HepG2 (cell line): Measurements from ENCODE around the gene HS6ST1. TPM values are rescaled to one million over a fixed set of nuclear protein-coding genes. Genes with fewer than 3 reads are reported as not detected.

ENCODE experiments used
- ARID4A ChIP-seq: sonication (generic); formaldehyde crosslinking; IDR thresholded peaks from 2 replicates; pipeline ENCODE4 v1.5.0; 2020; ENCODE audit warnings: mild to moderate bottlenecking, missing genetic modification reagents, borderline replicate concordance
- HCFC1 ChIP-seq: fragments of 150-350 bp; IDR thresholded peaks from 2 replicates; pipeline ENCODE4 v1.6.1; 2014; ENCODE audit warnings: low read depth, low read length
- HMGXB4 ChIP-seq, 2 experiments: sonication (generic) in 1 of 2; formaldehyde crosslinking in 1 of 2; IDR thresholded peaks; 2 replicates each; pipeline versions ENCODE4 v1.4.0 to v1.6.1; 2018 to 2020; ENCODE audit warnings: missing genetic modification reagents in 2 of 2, borderline replicate concordance in 1 of 2, low read depth in 1 of 2, mild to moderate bottlenecking in 1 of 2, missing biosample characterization in 1 of 2
- ISL2 ChIP-seq: sonication (generic); formaldehyde crosslinking; IDR thresholded peaks from 2 replicates; pipeline ENCODE4 v1.5.0; 2020; ENCODE audit warnings: missing genetic modification reagents
- LCORL ChIP-seq, 2 experiments: fragments of 450-650 bp in 1 of 2; sonication (generic) in 1 of 2; formaldehyde crosslinking in 1 of 2; IDR thresholded peaks; 2 replicates each; pipeline versions ENCODE4 v1.5.0 to v1.6.1; 2017 to 2020; ENCODE audit warnings: antibody characterized with exemption in 1 of 2, missing genetic modification reagents in 1 of 2
- NCOA2 ChIP-seq: sonication (generic); formaldehyde crosslinking; IDR thresholded peaks from 2 replicates; pipeline ENCODE4 v1.8.0; 2022; ENCODE audit warnings: inconsistent platforms
- PITX1 ChIP-seq: sonication (generic); formaldehyde crosslinking; IDR thresholded peaks from 2 replicates; pipeline ENCODE4 v1.5.1; 2020; ENCODE audit warnings: mild to moderate bottlenecking, missing genetic modification reagents
- RARA ChIP-seq: IDR thresholded peaks from 2 replicates; pipeline ENCODE4 v1.6.1; 2016; ENCODE audit warnings: missing genetic modification reagents, missing compliant biosample characterization
- XRCC5 ChIP-seq: fragments of 200-400 bp; formaldehyde crosslinking; optimal IDR thresholded peaks from 2 replicates; pipeline ENCODE3; 2017; ENCODE audit warnings: mild to moderate bottlenecking, low read length
- ZKSCAN5 ChIP-seq: sonication (generic); formaldehyde crosslinking; IDR thresholded peaks from 2 replicates; pipeline ENCODE4 v1.5.1; 2020; ENCODE audit warnings: mild to moderate bottlenecking, missing genetic modification reagents
- ZMYM2 ChIP-seq: sonication (generic); formaldehyde crosslinking; IDR thresholded peaks from 2 replicates; pipeline ENCODE4 v1.8.0; 2022; ENCODE audit warnings: mild to moderate bottlenecking, missing genetic modification reagents
- ZNF556 ChIP-seq: sonication (generic); formaldehyde crosslinking; IDR thresholded peaks from 2 replicates; pipeline ENCODE4 v1.4.0; 2020; ENCODE audit warnings: mild to moderate bottlenecking, missing genetic modification reagents, borderline replicate concordance
- ZNF780A ChIP-seq: sonication (generic); formaldehyde crosslinking; IDR thresholded peaks from 2 replicates; pipeline ENCODE4 v1.8.0; 2022; ENCODE audit warnings: mild to moderate bottlenecking, missing genetic modification reagents, moderate library complexity
- ZNF790 ChIP-seq: sonication (generic); formaldehyde crosslinking; IDR thresholded peaks from 2 replicates; pipeline ENCODE4 v1.8.0; 2022; ENCODE audit warnings: missing genetic modification reagents, mild to moderate bottlenecking, borderline replicate concordance
- polyA plus RNA-seq, 8 experiments: library from polyadenylated mRNA; depleted of rRNA in 3 of 8; stranded (reverse) in 7 of 8; unstranded in 1 of 8; fragments of >200 nt; fragmentation: Illumina TruSeq in 4 of 8; extraction: Trizol in 4 of 8; gene quantifications; 2 replicates each; pipeline versions ENCODE4 v1.2.1 to v1.2.3, GENCODE V29; 2011 to 2016; ENCODE audit warnings: low read depth in 4 of 8, missing spikeins in 1 of 8, mixed read lengths in 1 of 8; ENCODE audit not compliant: insufficient read depth in 1 of 8
- total RNA-seq, 5 experiments: library from RNA; depleted of rRNA; stranded (reverse); fragments of >200 nt; fragmentation: Illumina TruSeq; extraction: Trizol; gene quantifications; 2 replicates each; pipeline ENCODE4 v1.2.3, GENCODE V29; 2016; ENCODE audit warnings: low read depth in 1 of 5
- TF ChIP-seq, protein P1 (sequence below): IDR thresholded peaks from 2 replicates; pipeline ENCODE4 v1.6.1; 2016; ENCODE audit warnings: low read depth
- TF ChIP-seq, protein P2 (sequence below): sonication (generic); formaldehyde crosslinking; IDR thresholded peaks from 2 replicates; pipeline ENCODE4 v1.4.0; 2020; ENCODE audit warnings: mild to moderate bottlenecking, missing genetic modification reagents
- TF ChIP-seq, protein P3 (sequence below): sonication (generic); formaldehyde crosslinking; IDR thresholded peaks from 2 replicates; pipeline ENCODE4 v1.4.0; 2020; ENCODE audit warnings: mild to moderate bottlenecking, low read depth, missing genetic modification reagents

The HS6ST1 gene
- total and polyA plus RNA-seq, 2 of the 13 experiments (the other 11 are each of a cell fraction or from before 2014, with no cell fraction given): 34.5 to 84.6 TPM

DNA sequence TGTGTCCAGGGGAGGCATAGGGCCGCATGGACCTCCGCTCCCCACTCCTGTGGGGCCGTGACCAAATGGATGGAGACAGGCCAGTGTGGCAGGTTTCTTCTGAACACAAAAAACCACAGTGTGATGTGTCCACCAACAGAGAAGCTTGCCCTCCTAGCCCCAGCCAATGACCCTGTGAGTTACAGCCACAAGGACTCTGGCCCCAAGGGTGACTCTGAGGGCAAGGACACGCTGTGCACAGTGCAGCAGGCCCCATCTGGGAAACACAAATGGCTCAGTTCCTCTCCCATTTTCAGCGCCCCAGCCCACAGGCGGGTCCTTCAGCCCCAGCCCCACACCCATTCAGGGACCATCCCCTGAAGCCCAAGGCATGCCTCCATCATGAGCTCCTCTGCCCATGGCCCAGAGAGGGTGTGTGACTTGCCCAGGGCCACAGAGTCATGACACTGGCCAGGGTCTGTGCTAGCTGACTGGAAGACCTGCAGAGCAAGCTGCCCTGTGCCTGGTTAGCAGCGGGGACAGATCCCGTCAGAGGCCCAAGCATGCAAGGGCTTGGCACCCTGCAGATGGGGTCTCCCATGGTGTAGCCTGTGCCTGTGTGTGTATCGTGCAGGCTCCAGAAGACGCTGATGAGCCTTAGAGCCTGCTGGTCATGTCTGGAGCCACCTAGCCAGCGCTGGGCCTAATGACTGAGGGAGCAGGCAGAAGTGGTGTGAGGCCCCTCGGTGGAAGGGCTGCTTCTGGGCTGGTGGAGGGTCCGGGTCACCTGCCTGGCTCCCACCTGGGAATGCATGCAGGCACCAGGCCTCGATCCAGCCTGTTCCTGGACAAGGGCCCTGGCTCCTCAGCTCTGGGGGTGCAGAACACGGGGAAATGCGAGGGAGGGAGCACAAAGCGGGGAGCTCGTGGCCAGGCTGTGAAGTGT lies 47.7 kb downstream of the HS6ST1 start (continued):
- peak; percentile 55 for TF ChIP-seq ARID4A
- TF ChIP-seq, protein P1, sequence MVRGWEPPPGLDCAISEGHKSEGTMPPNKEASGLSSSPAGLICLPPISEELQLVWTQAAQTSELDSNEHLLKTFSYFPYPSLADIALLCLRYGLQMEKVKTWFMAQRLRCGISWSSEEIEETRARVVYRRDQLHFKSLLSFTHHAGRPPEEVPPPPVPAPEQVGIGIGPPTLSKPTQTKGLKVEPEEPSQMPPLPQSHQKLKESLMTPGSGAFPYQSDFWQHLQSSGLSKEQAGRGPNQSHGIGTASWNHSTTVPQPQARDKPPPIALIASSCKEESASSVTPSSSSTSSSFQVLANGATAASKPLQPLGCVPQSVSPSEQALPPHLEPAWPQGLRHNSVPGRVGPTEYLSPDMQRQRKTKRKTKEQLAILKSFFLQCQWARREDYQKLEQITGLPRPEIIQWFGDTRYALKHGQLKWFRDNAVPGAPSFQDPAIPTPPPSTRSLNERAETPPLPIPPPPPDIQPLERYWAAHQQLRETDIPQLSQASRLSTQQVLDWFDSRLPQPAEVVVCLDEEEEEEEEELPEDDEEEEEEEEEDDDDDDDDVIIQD (CRISPR knock-in tag): no peak
- 0 out of 2 replicates have a peak, but pooled peaks have one; percentile 5 for TF ChIP-seq ZKSCAN5 (CRISPR knock-in tag)
- TF ChIP-seq NCOA2 (CRISPR knock-in tag): peak; percentile 62; the same call in 1 of the 2 replicates
- TF ChIP-seq ZNF780A (CRISPR knock-in tag): no peak
- TF ChIP-seq, protein P2, sequence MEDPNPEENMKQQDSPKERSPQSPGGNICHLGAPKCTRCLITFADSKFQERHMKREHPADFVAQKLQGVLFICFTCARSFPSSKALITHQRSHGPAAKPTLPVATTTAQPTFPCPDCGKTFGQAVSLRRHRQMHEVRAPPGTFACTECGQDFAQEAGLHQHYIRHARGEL: 0 out of 2 replicates have a peak, but pooled peaks have one; percentile 58
- TF ChIP-seq HMGXB4 (CRISPR knock-in tag; IDR thresholded peaks at IDR 0.05; ENCODE audit: borderline replicate concordance in 1 of 2, low read depth in 1 of 2): 0 out of 4 replicates have a peak, but pooled peaks of 1 of the 2 experiments have one; percentile 25
- TF ChIP-seq, protein P3, sequence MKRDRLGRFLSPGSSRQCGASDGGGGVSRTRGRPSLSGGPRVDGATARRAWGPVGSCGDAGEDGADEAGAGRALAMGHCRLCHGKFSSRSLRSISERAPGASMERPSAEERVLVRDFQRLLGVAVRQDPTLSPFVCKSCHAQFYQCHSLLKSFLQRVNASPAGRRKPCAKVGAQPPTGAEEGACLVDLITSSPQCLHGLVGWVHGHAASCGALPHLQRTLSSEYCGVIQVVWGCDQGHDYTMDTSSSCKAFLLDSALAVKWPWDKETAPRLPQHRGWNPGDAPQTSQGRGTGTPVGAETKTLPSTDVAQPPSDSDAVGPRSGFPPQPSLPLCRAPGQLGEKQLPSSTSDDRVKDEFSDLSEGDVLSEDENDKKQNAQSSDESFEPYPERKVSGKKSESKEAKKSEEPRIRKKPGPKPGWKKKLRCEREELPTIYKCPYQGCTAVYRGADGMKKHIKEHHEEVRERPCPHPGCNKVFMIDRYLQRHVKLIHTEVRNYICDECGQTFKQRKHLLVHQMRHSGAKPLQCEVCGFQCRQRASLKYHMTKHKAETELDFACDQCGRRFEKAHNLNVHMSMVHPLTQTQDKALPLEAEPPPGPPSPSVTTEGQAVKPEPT (CRISPR knock-in tag): peak; percentile 75; the same call in 1 of the 2 replicates
- TF ChIP-seq ISL2 (CRISPR knock-in tag): 0 out of 2 replicates have a peak, but pooled peaks have one; percentile 19
- TF ChIP-seq ZNF556 (CRISPR knock-in tag): peak; percentile 80; the same call in 1 of the 2 replicates
- TF ChIP-seq XRCC5: no peak
- TF ChIP-seq ZMYM2 (CRISPR knock-in tag): peak; percentile 31; the same call in 1 of the 2 replicates
- TF ChIP-seq RARA (CRISPR knock-in tag): peak; percentile 96
- TF ChIP-seq HCFC1: no peak
- TF ChIP-seq LCORL (IDR thresholded peaks at IDR 0.05): no peak
- TF ChIP-seq LCORL (CRISPR knock-in tag; IDR thresholded peaks at IDR 0.05): peak; percentile 77
- no peak; the same call in 1 of the 2 replicates for TF ChIP-seq ZNF790
- peak; percentile 37; the same call in 1 of the 2 replicates for TF ChIP-seq PITX1 (CRISPR knock-in tag)
